Suprapubic skin (tissue), 3 donors: ENCODE results near the gene HNRNPR.

Experiments used
- POLR2A ChIP-seq, 2 donors: fragments of 450-650 bp; IDR thresholded peaks; one replicate each; pipeline ENCODE4 v1.6.1; 2017; ENCODE audit warnings: antibody characterized with exemption in 2 of 2, mild to moderate bottlenecking in 2 of 2, moderate library complexity in 2 of 2
- TF ChIP-seq, protein P1 (sequence below), 2 donors: fragments of 200-600 bp in 1 of 2; fragments of 450-650 bp in 1 of 2; sonication (generic) in 1 of 2; IDR thresholded peaks; one replicate each; pipeline ENCODE4 v1.5.1; 2016 to 2019; ENCODE audit warnings: antibody characterized with exemption in 2 of 2, mild to moderate bottlenecking in 1 of 2, moderate library complexity in 1 of 2

DNA sequence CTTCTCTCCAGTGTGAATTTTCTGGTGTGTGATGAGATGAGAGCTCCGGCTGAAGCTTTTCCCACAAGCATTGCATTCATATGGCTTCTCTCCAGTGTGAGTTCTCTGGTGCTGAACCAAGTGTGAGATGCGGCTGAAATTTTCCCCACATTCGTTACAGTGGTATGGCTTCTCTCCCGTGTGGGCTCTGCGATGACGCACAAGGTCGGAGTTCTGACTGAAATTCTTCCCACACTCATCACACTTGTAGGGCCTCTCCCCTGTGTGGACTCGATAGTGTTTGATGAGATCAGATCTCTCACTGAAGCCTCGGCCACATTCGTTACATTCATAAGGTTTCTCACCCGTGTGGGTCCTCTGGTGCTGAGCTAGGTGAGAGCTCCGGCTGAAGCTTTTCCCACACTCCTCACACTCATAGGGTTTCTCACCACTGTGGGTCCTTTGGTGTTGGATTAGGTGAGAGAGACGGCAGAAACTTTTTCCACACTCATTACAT lies 18.2 kb upstream of the HNRNPR start:
- TF ChIP-seq, protein P1, sequence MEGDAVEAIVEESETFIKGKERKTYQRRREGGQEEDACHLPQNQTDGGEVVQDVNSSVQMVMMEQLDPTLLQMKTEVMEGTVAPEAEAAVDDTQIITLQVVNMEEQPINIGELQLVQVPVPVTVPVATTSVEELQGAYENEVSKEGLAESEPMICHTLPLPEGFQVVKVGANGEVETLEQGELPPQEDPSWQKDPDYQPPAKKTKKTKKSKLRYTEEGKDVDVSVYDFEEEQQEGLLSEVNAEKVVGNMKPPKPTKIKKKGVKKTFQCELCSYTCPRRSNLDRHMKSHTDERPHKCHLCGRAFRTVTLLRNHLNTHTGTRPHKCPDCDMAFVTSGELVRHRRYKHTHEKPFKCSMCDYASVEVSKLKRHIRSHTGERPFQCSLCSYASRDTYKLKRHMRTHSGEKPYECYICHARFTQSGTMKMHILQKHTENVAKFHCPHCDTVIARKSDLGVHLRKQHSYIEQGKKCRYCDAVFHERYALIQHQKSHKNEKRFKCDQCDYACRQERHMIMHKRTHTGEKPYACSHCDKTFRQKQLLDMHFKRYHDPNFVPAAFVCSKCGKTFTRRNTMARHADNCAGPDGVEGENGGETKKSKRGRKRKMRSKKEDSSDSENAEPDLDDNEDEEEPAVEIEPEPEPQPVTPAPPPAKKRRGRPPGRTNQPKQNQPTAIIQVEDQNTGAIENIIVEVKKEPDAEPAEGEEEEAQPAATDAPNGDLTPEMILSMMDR (IDR thresholded peaks at IDR 0.05) = no peak
- TF ChIP-seq POLR2A (IDR thresholded peaks at IDR 0.05) = no peak
